SH-SY5Y (cell line): ENCODE results near the gene RNF4.

Experiments
- GATA2 ChIP-seq: IDR thresholded peaks from 2 replicates; pipeline ENCODE4 v1.6.1; 2011; ENCODE audit warnings: mild to moderate bottlenecking, low read depth, low read length
- GATA3 ChIP-seq: IDR thresholded peaks from 2 replicates; pipeline ENCODE4 v1.6.1; 2011; ENCODE audit warnings: low read depth, mild to moderate bottlenecking, low read length, moderate library complexity

GRCh38 chr4:2434420-2434819, 34.5 kb upstream of the RNF4 start:
- TF ChIP-seq GATA2 (no peak), GATA3 (no peak)
